Ovary (tissue), 3 donors: ENCODE results near the gene CCDC71L.

Experiments used
- CTCF ChIP-seq, 3 donors: fragments of 450-650 bp in 2 of 3; fragments of 200-600 bp in 1 of 3; IDR thresholded peaks; one replicate each; pipeline versions ENCODE4 v1.5.1 to v1.8.0; 2016 to 2022; ENCODE audit warnings: antibody characterized with exemption in 3 of 3, mild to moderate bottlenecking in 1 of 3
- EP300 ChIP-seq: sonication (generic); formaldehyde crosslinking; IDR thresholded peaks from one replicate; pipeline ENCODE4 v1.6.1; 2017; ENCODE audit warnings: antibody characterized with exemption
- POLR2A ChIP-seq: fragments of 450-650 bp; IDR thresholded peaks from one replicate; pipeline ENCODE4 v1.6.1; 2017; ENCODE audit warnings: antibody characterized with exemption, mild to moderate bottlenecking, moderate library complexity
- donor health status: DM: no; HTN: no; CAD: no.

GRCh38 chr7:106621393-106622132 is 39.4 kb downstream of the CCDC71L start:
- TF ChIP-seq CTCF (IDR thresholded peaks at IDR 0.05) (no peak), POLR2A (no peak), EP300 (no peak)
